HepG2 (cell line): ENCODE data around the gene GBP3. TPM values are rescaled to one million over a fixed set of nuclear protein-coding genes. Genes with fewer than 3 reads are reported as not detected.

Experiments used
- ATF7-NPFF ChIP-seq: sonication (generic); formaldehyde crosslinking; IDR thresholded peaks from 2 replicates; pipeline ENCODE4 v1.8.1; 2023; ENCODE audit warnings: mild to moderate bottlenecking, low read depth, missing genetic modification reagents, moderate library complexity
- CREB3 ChIP-seq: sonication (generic); formaldehyde crosslinking; IDR thresholded peaks from 2 replicates; pipeline ENCODE4 v1.5.0; 2020; ENCODE audit warnings: missing genetic modification reagents
- HMG20A ChIP-seq: IDR thresholded peaks from 2 replicates; pipeline ENCODE4 v1.6.1; 2016; ENCODE audit warnings: borderline replicate concordance
- MAF1 ChIP-seq: sonication (generic); formaldehyde crosslinking; IDR thresholded peaks from 2 replicates; pipeline ENCODE4 v1.5.0; 2020; ENCODE audit warnings: missing genetic modification reagents, borderline replicate concordance
- SMARCC2 ChIP-seq: fragments of 450-650 bp; IDR thresholded peaks from 2 replicates; pipeline ENCODE4 v1.6.1; 2017; ENCODE audit warnings: antibody characterized with exemption, mild to moderate bottlenecking
- ZBED4 ChIP-seq: sonication (generic); formaldehyde crosslinking; IDR thresholded peaks from 2 replicates; pipeline ENCODE4 v1.4.0; 2020; ENCODE audit warnings: missing genetic modification reagents, borderline replicate concordance
- ZBTB10 ChIP-seq: sonication (generic); formaldehyde crosslinking; IDR thresholded peaks from 2 replicates; pipeline ENCODE4 v1.4.0; 2020; ENCODE audit warnings: missing genetic modification reagents, borderline replicate concordance
- ZBTB21 ChIP-seq: sonication (generic); formaldehyde crosslinking; IDR thresholded peaks from 2 replicates; pipeline ENCODE4 v1.4.0; 2020; ENCODE audit warnings: missing genetic modification reagents
- ZBTB34 ChIP-seq: sonication (generic); formaldehyde crosslinking; IDR thresholded peaks from 2 replicates; pipeline ENCODE4 v1.8.0; 2022; ENCODE audit warnings: mild to moderate bottlenecking, missing genetic modification reagents
- ZMYM4 ChIP-seq: sonication (generic); formaldehyde crosslinking; IDR thresholded peaks from 2 replicates; pipeline ENCODE4 v1.8.1; 2023; ENCODE audit warnings: mild to moderate bottlenecking, missing genetic modification reagents
- ZNF101 ChIP-seq: sonication (generic); formaldehyde crosslinking; IDR thresholded peaks from 2 replicates; pipeline ENCODE4 v1.4.0; 2020; ENCODE audit warnings: mild to moderate bottlenecking, low read depth, missing genetic modification reagents, borderline replicate concordance
- ZNF761 ChIP-seq: sonication (generic); formaldehyde crosslinking; conservative IDR thresholded peaks from 2 replicates; pipeline ENCODE4 v1.4.0; 2020; ENCODE audit warnings: mild to moderate bottlenecking, missing genetic modification reagents
- polyA plus RNA-seq, 8 experiments: library from polyadenylated mRNA; depleted of rRNA in 3 of 8; stranded (reverse) in 7 of 8; unstranded in 1 of 8; fragments of >200 nt; fragmentation: Illumina TruSeq in 4 of 8; extraction: Trizol in 4 of 8; gene quantifications; 2 replicates each; pipeline versions ENCODE4 v1.2.1 to v1.2.3, GENCODE V29; 2011 to 2016; ENCODE audit warnings: low read depth in 4 of 8, missing spikeins in 1 of 8, mixed read lengths in 1 of 8; ENCODE audit not compliant: insufficient read depth in 1 of 8
- total RNA-seq, 5 experiments: library from RNA; depleted of rRNA; stranded (reverse); fragments of >200 nt; fragmentation: Illumina TruSeq; extraction: Trizol; gene quantifications; 2 replicates each; pipeline ENCODE4 v1.2.3, GENCODE V29; 2016; ENCODE audit warnings: low read depth in 1 of 5

GBP3 gene
- total and polyA plus RNA-seq, 2 of the 13 experiments (the other 11 are each of a cell fraction or from before 2014, with no cell fraction given): 0.16 to 0.46 TPM

GRCh38 chr1:89060091-89060490 lies 37.4 kb upstream of the GBP3 start (continued):
- TF ChIP-seq ZBED4 (CRISPR knock-in tag): no peak
- TF ChIP-seq ZMYM4 (CRISPR knock-in tag): no peak
- TF ChIP-seq ZNF761 (CRISPR knock-in tag): no peak
- no peak for TF ChIP-seq ZNF101 (CRISPR knock-in tag)
- no peak for TF ChIP-seq HMG20A (CRISPR knock-in tag)
- no peak for TF ChIP-seq ZBTB10 (CRISPR knock-in tag)
- no peak for TF ChIP-seq ATF7-NPFF (CRISPR knock-in tag)
- no peak for TF ChIP-seq ZBTB21 (CRISPR knock-in tag)
- no peak for TF ChIP-seq ZBTB34 (CRISPR knock-in tag)
- TF ChIP-seq MAF1 (CRISPR knock-in tag): no peak
- TF ChIP-seq SMARCC2: no peak
- no peak for TF ChIP-seq CREB3
